ENCODE measurements around the gene CLDN1. TPM values are rescaled to one million over a fixed set of nuclear protein-coding genes. Genes with fewer than 3 reads are reported as not detected.
A peak's percentile ranks its signal among the peaks of the same experiment; 100 is the strongest.

CLDN1 gene
- total RNA-seq, 1 donor from 2014 or later, result 130 TPM

DNA sequence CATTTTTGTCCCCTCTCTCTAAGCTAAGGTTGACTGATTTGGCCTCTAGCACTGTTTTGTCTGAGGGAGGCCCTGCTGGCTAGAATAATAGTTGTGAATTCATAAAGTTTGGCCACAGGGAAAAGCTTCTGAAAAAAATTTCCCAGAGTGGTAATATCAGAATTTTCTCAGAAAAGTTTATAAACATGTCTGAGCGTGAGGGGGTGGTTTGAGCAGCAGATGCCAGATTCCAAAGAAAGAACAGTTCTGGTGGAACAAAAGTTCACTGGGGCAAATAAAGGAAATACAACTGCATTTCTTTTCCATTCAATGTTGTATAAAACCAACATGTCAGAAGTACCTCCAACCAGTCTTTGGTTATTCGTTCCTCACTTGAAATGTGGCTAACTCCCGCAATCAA is 61.2 kb downstream of the CLDN1 start:
- peak; percentile 80 for ATAC-seq
- no peak for DNase-seq (ENCODE audit: low spot score)
- intact Hi-C loops (cut with DNase I), result no loop called here

DNA sequence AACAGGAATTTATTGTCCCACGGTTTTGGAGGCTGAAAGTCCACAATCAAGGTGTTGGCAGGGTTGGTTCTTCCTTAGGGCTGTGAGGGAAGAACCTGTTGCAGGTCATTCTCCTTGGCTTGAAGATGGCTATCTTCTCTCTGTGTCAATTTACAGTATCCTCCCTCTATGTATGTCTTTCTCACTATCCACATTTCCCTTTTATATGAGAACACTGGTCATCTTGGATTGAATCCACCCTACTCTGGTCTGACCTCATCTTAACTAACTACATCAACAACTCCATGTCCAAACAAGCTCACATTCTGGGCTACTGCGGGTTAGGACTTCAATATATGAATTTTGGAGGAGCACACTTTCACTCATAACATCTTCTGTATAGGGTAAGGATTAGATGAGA is 61.9 kb downstream of the CLDN1 start:
- intact Hi-C loops (cut with DNase I), result no loop called here
- ATAC-seq, result peak; percentile 38
- DNase-seq (ENCODE audit: low spot score), result no peak

DNA sequence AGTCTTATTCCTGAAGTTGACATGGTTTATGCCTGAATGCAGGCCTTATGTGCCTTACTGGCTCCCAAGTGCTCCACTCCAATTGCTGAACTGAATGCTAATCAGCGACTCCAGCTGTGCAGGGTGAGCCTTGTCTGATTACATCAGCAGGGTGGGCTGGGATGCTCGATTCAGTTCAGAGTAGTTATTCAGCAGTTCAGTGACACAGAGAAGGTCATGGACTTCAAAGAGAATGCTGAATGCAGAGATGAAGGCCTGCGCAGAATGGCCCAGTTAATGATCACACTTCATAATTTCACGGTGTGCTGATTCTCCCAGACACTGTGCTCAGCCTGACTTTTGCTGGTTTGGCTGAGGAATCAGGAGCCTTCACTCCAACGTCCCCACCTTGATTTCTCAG is 63.6 kb downstream of the CLDN1 start:
- intact Hi-C loops (cut with DNase I), result no loop called here
- ATAC-seq, result no peak
- DNase-seq (ENCODE audit: low spot score), result no peak

Other genes starting within 250 kb of the CLDN1 start
- 18.9 TPM for gene P3H2, start 201.5 kb downstream of the CLDN1 start, total RNA-seq
- 0.53 TPM for gene CLDN16, start 65.7 kb upstream of the CLDN1 start, total RNA-seq
- not detected for gene TMEM207, start 127.5 kb upstream of the CLDN1 start, total RNA-seq
- gene IL1RAP, start 191.6 kb upstream of the CLDN1 start, total RNA-seq, result 21.4 TPM